Uterus (tissue), 4 donors: ENCODE results near the gene NDUFA13. TPM values are rescaled to one million over a fixed set of nuclear protein-coding genes. Genes with fewer than 3 reads are reported as not detected.

Source experiments
- DNase-seq, 2 donors: peaks; one replicate each; pipeline ENCODE4 v3.0.0-alpha.2; 2019 to 2020
- H3K27ac ChIP-seq, 2 donors: fragments of 200-600 bp; sonication (generic); 1 replicate in 1 of 2; 2 replicates in 1 of 2; pipeline ENCODE4 v1.5.1; 2016 to 2018
- H3K27me3 ChIP-seq, 2 donors: fragments of 200-600 bp; sonication (generic); one replicate each; pipeline ENCODE4 v1.5.1; 2018 to 2019; ENCODE audit warnings: control low read depth in 1 of 2
- H3K36me3 ChIP-seq, 2 donors: fragments of 200-600 bp; sonication (generic); one replicate each; pipeline ENCODE4 v1.5.1; 2019; ENCODE audit warnings: control low read depth in 1 of 2
- H3K4me1 ChIP-seq, 2 donors: fragments of 200-600 bp; sonication (generic); one replicate each; pipeline ENCODE4 v1.5.1; 2018 to 2019; ENCODE audit warnings: control low read depth in 1 of 2
- H3K4me3 ChIP-seq, 2 donors: fragments of 200-600 bp; sonication (generic); 1 replicate in 1 of 2; 2 replicates in 1 of 2; pipeline ENCODE4 v1.5.1; 2018 to 2019; ENCODE audit warnings: mild to moderate bottlenecking in 1 of 2
- H3K9me3 ChIP-seq, 2 donors: fragments of 200-600 bp; sonication (generic); one replicate each; pipeline ENCODE4 v1.5.1; 2019; ENCODE audit warnings: control low read depth in 1 of 2
- CTCF ChIP-seq, 4 experiments: fragments of 200-600 bp in 2 of 4; fragments of 450-650 bp in 2 of 4; sonication (generic) in 2 of 4; IDR thresholded peaks; one replicate each; pipeline ENCODE4 v1.5.1; 2016 to 2019; ENCODE audit warnings: antibody characterized with exemption in 4 of 4, mild to moderate bottlenecking in 2 of 4, moderate library complexity in 1 of 4
- POLR2A ChIP-seq, 2 donors: fragments of 450-650 bp; IDR thresholded peaks; one replicate each; pipeline ENCODE4 v1.6.1; 2016; ENCODE audit warnings: antibody characterized with exemption in 2 of 2, mild to moderate bottlenecking in 1 of 2, moderate library complexity in 1 of 2
- intact Hi-C: fragments of 100-400 bp; cut with DNase I; formaldehyde crosslinking; loops from one replicate; pipeline ENCODE4 v1.15.1; 2023; ENCODE audit warnings: low total_unique reads
- total RNA-seq, 4 donors: library from RNA; depleted of rRNA in 3 of 4; stranded (reverse); fragments of >200 nt in 3 of 4; gene quantifications; one replicate each; pipeline versions ENCODE4 v1.1.0 to v1.2.4, GENCODE V29; 2014 to 2023
- donor health status: DM: yes; HTN: yes; CAD: no.

Gene NDUFA13
- total RNA-seq, 4 donors from 2014 or later, result 28.6 to 204 (median 60.9) TPM

GRCh38 chr19:19490214-19490968 lies 25.6 kb upstream of the NDUFA13 start:
- Histone ChIP-seq H3K4me3 (no peak overlapping the region), H3K36me3 (no peaks in the 10 kb centered on the region), H3K27ac (peak overlapping the region; percentile 66 to 78), H3K4me1 (peaks cover 6 to 31% of the 10 kb centered on the region in 2 donors), H3K9me3 (no peaks in the 10 kb centered on the region), H3K27me3 (no peaks in the 10 kb centered on the region)
- intact Hi-C loops, result no loop called here
- DNase-seq, result peak; percentile 82
- TF ChIP-seq POLR2A (IDR thresholded peaks at IDR 0.05), result no peak
- peak; percentile 81 to 88 (median 84) for TF ChIP-seq CTCF (IDR thresholded peaks at IDR 0.05)

- TF ChIP-seq CTCF (IDR thresholded peaks at IDR 0.05), result no peak
- no peak for TF ChIP-seq POLR2A (IDR thresholded peaks at IDR 0.05)
These were observed 24.6 kb upstream of the NDUFA13 start for GRCh38 chr19:19491321-19492025.

GRCh38 chr19:19492026-19492610 lies 23.9 kb upstream of the NDUFA13 start:
- H3K9me3 ChIP-seq, result no peaks in the 10 kb centered on the region
- intact Hi-C loops, result no loop called here
- no peaks in the 10 kb centered on the region for H3K36me3 ChIP-seq
- TF ChIP-seq POLR2A (IDR thresholded peaks at IDR 0.05), result no peak
- TF ChIP-seq CTCF (IDR thresholded peaks at IDR 0.05), result no peak
- DNase-seq, result no peak
- no peak overlapping the region for H3K4me3 ChIP-seq
- peaks cover 6 to 24% of the 10 kb centered on the region in 2 donors for H3K4me1 ChIP-seq
- no peak overlapping the region for H3K27ac ChIP-seq
- H3K27me3 ChIP-seq, result no peaks in the 10 kb centered on the region

More at GRCh38 chr19:19491321-19492025, 24.6 kb upstream of the NDUFA13 start:
- Histone ChIP-seq H3K4me1 (peaks cover 6 to 24% of the 10 kb centered on the region in 2 donors), H3K27me3 (no peaks in the 10 kb centered on the region), H3K4me3 (no peak overlapping the region), H3K9me3 (no peaks in the 10 kb centered on the region), H3K27ac (no peak overlapping the region), H3K36me3 (no peaks in the 10 kb centered on the region)
- DNase-seq, result no peak
- intact Hi-C loops, result no loop called here

DNA sequence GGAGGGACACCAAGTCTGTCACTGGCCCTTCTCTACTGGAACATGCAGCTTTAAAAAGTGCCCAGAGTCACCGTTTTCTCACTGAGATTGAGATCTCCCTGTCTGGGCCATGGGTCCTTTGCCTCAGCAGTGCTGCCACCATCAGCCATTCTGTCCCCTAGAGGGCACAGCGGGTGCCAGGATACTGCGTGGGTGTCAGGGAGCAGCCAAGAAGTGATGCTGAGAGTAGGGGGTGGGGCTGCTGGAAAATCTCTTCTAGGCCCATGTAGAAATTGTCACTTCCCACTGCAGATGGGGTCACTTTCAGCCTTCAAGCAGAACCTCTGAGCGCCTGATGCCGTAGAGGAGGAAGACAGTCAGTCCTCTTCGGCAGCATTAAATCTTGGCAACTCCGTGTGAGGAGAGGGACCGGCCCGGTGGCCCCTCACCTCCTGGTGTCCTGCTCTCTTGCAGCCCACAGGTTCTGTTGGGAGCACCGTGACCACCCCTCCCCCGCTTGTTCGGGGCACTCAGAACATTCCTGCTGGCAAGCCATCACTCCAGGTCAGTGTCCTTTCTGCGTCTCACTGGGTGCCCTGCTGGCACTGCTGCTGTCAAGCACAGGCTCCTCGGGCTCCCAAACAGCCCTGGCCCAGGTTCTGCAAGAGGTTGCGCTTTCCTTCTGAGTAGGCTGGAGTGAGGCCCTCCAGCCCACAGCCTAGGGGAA lies 22.0 kb upstream of the NDUFA13 start:
- Histone ChIP-seq H3K4me3 (no peak overlapping the region), H3K9me3 (no peaks in the 10 kb centered on the region), H3K27me3 (no peaks in the 10 kb centered on the region), H3K4me1 (peaks cover under 1 to 14% of the 10 kb centered on the region in 2 donors), H3K36me3 (no peaks in the 10 kb centered on the region), H3K27ac (no peak overlapping the region)
- DNase-seq, result no peak
- TF ChIP-seq CTCF (IDR thresholded peaks at IDR 0.05), result no peak
- TF ChIP-seq POLR2A (IDR thresholded peaks at IDR 0.05), result no peak
- intact Hi-C loops, result no loop called here
